Activated T-cell treated with anti-CD3 and anti-CD28 coated beads, Interleukin-2, amount 50 U/mL, for 48 hours (primary cell): ENCODE data around the gene MRPL24.
A peak's percentile ranks its signal among the peaks of the same experiment; 100 is the strongest.

ENCODE experiments used
- DNase-seq, 2 experiments: peaks; one replicate each; pipeline ENCODE4 v3.0.0-alpha.2; 2020

The MRPL24 gene

DNA sequence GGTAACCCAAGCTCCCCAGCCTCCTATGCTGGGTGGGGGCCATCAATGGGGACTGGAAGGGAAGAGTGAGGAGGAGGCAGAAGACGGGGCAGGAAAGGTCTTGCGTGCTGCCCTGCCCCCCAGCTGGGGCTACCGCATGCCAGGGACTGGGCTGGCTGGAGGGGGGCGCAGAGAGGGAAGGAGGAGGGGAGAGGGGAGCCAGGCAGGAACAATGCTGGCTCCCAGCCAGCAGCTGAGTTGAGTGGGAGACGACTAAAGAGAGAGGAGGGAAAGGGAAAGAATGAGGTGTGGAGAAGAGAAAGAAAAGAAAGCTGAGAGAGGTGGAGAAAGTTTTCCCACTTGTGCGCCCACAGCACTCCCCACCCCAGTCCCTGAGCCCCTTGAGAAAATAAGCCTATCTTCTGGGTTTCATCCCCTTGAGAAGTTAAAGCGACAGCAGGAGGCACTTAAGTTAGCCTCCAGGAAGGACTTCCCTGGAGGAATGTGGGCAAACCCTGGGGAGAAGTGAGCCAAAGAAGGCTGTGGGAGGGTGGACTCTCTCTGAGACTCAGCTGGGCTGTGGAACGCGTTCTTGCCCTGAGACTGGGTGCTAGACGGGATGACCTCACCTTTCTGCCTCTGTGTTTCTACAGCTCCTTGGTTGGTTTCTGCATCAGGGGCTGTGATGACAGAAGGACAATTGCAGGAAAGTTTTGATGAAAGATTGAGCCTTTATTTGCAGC, 50.8 kb downstream of the MRPL24 start:
- DNase-seq: no peak

DNA sequence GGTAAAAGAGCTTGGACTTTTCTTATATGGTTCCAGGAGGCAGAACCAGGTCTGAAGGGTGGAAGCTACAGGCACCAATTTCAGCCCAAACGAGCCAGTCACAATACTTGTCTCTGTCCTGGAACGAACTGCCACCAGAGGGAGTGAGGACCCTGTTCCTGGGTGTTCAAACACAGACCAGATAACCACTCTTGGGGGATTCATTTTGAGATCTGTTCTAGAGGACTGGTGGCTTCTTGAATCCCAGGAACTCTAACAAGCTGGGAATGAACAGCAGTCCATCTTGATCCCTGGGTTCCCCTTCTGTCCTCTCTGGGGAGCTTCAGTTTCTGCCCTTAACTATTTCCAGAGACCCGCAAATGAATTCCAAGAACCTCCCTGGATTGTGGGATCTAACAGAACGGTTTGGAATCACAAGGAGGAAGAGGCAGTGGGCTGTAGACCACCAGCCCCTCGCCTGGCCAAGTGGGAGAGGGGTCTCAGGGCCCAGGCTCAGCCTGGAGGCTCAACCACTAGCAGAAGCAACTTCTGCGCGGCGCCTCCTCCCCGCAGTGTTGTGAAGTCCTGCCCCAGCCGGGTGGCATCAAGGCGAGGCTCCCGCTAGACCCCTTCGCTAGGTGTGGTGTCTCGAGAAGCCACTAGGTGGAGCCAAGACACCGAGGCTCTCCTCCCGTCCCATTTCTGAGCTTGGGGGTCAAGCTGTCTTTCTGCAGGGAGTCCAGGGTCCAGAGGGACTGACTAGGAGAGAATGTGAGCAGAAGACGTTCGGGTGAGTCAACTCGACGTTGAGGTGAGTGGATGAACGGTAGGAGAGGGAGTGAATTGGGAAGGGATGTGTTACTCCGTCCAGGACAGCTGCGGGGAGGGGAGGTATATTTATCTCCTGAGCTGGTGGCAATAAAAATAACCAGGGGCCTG, 51.6 kb downstream of the MRPL24 start:
- DNase-seq: peak; percentile 86 to 87
